DMS153 (cell line): ENCODE results near the gene CCDC90B.
A peak's percentile ranks its signal among the peaks of the same experiment; 100 is the strongest.

Experiments
- DNase-seq: peaks from one replicate; lab custom pipeline; 2025; lab: John Stamatoyannopoulos, UW

Gene CCDC90B

DNA sequence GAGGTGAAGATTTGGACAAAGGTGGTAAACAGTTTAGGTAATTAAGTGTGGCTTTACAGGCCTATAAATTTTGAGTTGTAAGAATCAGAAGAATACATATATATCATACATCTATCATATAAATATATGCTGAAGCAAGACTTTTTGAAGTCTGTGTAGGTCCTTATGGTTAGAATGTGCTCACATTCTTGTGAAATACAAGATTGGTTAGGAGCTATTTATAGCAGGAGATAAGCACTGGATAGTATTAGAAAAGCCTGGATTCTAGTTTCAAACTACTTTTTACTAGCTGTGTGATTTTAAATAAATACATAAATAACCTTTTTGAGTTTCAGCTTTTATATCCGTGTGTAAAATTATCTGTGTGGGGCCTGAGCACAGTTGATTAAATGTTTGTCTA, 50.3 kb downstream of the CCDC90B start:
- no peak for DNase-seq

DNA sequence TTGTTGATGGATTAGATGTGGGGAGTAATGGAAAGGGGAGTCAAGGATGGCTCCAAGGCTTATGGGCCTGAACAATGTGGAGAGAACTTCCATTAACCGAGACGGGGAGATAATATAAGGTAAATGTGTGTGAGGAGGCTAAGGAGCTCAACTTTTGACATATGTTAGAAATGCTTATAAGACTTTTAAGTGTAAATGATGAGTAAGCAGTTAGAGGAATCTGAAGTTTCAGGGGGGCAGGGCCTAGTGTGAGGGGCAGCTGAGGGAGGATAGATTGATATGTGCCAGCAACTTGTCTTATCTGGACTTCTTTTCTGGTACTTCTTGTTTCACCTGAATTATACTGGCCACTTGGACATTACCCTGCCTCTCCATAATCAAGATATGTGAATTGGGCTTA, 62.7 kb downstream of the CCDC90B start:
- DNase-seq: no peak

DNA sequence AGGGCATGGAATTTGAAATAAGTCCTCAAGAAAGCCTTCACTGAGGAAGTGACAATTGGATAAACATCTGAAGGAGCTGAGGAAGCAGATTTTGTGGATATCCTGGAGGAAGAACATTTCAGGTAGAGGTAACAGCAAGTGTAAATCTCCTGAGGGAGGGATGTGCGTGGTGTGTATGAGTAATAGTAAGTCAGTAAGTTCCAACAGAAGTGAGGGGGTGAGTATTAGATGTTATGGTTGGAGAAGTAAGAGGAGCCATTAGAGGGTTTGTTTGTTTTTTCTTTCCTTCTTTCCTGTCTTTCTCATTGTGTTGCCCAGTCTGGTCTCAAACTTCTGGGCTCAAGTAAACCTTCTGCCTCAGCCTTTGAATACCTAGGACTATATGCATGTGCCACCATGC, 63.7 kb downstream of the CCDC90B start:
- DNase-seq: no peak

DNA sequence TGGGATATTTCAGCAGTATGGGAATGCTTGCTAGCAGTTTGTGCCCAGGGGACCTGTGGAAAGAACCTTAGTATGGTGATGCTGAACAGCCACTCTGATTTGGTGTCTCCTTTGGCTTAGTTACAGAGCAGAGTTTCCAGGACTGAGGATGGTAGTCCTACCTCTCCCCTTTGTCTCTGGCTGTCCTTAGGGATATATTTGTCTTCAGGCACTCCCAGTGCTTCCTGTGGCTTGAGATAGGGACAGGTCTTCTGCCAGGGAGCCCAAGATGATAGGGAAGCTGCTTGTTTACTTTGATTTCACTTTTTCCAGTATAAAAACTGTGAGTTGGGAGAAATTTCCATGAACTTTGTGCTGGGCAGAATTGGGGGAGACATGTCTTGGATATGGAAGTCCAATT, 64.5 kb downstream of the CCDC90B start:
- DNase-seq: no peak

DNA sequence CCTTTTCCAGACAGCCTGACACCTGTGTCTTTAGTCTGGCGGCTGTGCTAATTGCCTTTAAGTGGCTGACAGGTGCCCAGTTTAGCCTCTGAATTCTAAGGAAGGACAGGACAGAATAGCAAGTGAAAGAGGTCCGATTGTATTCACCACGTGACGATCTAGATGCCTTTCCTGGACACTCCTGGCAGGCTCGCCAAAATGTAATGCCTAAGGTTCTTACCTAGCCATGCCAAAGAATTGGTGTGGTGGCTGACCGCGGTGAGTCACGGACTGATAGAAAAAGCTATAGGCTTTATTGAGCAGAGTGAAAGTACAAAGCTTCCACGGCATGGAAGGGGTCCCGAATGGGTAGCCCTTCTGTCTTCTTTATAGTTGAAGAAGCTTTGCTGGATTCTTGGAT, 65.9 kb downstream of the CCDC90B start:
- no peak for DNase-seq

DNA sequence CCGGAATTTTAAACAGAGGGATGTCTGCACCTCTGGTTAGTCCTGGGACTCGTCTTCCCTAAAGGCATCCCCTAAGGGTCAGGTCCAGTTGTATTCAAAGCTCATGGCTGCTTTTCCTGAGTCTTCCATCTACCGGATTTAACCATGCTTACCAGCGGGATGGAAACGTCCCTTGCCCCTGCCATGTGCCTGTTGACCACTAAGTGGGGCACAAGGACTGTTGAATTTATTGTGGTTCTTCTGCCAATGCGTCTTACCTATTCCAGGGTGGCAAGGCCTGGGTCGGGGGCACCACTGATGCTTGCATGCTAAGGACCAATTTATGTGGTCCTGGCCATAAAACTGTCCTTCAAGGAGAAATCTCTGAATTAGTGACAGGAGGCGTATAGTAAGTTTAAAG, 67.1 kb downstream of the CCDC90B start:
- DNase-seq: peak; percentile 41
